ENCODE measurements around the gene STOML1.

Gene STOML1

GRCh38 chr15:73989001-73989798 is 2.9 kb downstream of the STOML1 start:
- H3K4me1 ChIP-seq (ENCODE audit: control insufficient read depth, insufficient read depth, low read length): peaks cover 25% of the 10 kb centered on the region
- peaks cover 11% of the 10 kb centered on the region for H3K36me3 ChIP-seq (ENCODE audit: control insufficient read depth, insufficient read depth, low read length)
- peak overlapping the region; percentile 86 for H3K27ac ChIP-seq (ENCODE audit: low read depth, low read length)
- no peaks in the 10 kb centered on the region for H3K27me3 ChIP-seq (ENCODE audit: control insufficient read depth, insufficient read depth, low read length)
- H3K9ac ChIP-seq (ENCODE audit: low read length): no peak overlapping the region
- no peak overlapping the region for H3K4me3 ChIP-seq (ENCODE audit: low read length)

- H3K27ac ChIP-seq (ENCODE audit: low read depth, low read length): no peak overlapping the region
- peaks cover 11% of the 10 kb centered on the region for H3K36me3 ChIP-seq (ENCODE audit: control insufficient read depth, insufficient read depth, low read length)
- H3K9ac ChIP-seq (ENCODE audit: low read length): no peak overlapping the region
- no peaks in the 10 kb centered on the region for H3K27me3 ChIP-seq (ENCODE audit: control insufficient read depth, insufficient read depth, low read length)
- no peak overlapping the region for H3K4me3 ChIP-seq (ENCODE audit: low read length)
- peaks cover 25% of the 10 kb centered on the region for H3K4me1 ChIP-seq (ENCODE audit: control insufficient read depth, insufficient read depth, low read length)
Measured at GRCh38 chr15:73988445-73988969, 3.6 kb downstream of the STOML1 start.

GRCh38 chr15:73987681-73988444 is 4.2 kb downstream of the STOML1 start:
- Histone ChIP-seq H3K9ac (ENCODE audit: low read length) (no peak overlapping the region), H3K27ac (ENCODE audit: low read depth, low read length) (no peak overlapping the region)

GRCh38 chr15:73987250-73987649 is 4.8 kb downstream of the STOML1 start:
- Histone ChIP-seq H3K27me3 (ENCODE audit: control insufficient read depth, insufficient read depth, low read length) (no peaks in the 10 kb centered on the region), H3K36me3 (ENCODE audit: control insufficient read depth, insufficient read depth, low read length) (peaks cover 11% of the 10 kb centered on the region), H3K4me1 (ENCODE audit: control insufficient read depth, insufficient read depth, low read length) (peaks cover 31% of the 10 kb centered on the region), H3K27ac (ENCODE audit: low read depth, low read length) (no peak overlapping the region), H3K9ac (ENCODE audit: low read length) (no peak overlapping the region), H3K4me3 (ENCODE audit: low read length) (no peak overlapping the region)

More at GRCh38 chr15:73987681-73988444, 4.2 kb downstream of the STOML1 start:
- no peak overlapping the region for H3K4me3 ChIP-seq (ENCODE audit: low read length)
- H3K36me3 ChIP-seq (ENCODE audit: control insufficient read depth, insufficient read depth, low read length): peaks cover 11% of the 10 kb centered on the region
- H3K4me1 ChIP-seq (ENCODE audit: control insufficient read depth, insufficient read depth, low read length): peaks cover 28% of the 10 kb centered on the region
- no peaks in the 10 kb centered on the region for H3K27me3 ChIP-seq (ENCODE audit: control insufficient read depth, insufficient read depth, low read length)

- Histone ChIP-seq H3K4me1 (ENCODE audit: control insufficient read depth, insufficient read depth, low read length) (peaks cover 36% of the 10 kb centered on the region), H3K9ac (ENCODE audit: low read length) (no peak overlapping the region), H3K27ac (ENCODE audit: low read depth, low read length) (no peak overlapping the region)
Measured at GRCh38 chr15:73986776-73987056, 5.4 kb downstream of the STOML1 start.

GRCh38 chr15:73986055-73986775 is 5.9 kb downstream of the STOML1 start:
- Histone ChIP-seq H3K9ac (ENCODE audit: low read length) (no peak overlapping the region), H3K4me3 (ENCODE audit: low read length) (no peak overlapping the region), H3K27ac (ENCODE audit: low read depth, low read length) (no peak overlapping the region), H3K36me3 (ENCODE audit: control insufficient read depth, insufficient read depth, low read length) (peaks cover 11% of the 10 kb centered on the region), H3K4me1 (ENCODE audit: control insufficient read depth, insufficient read depth, low read length) (peaks cover 36% of the 10 kb centered on the region), H3K27me3 (ENCODE audit: control insufficient read depth, insufficient read depth, low read length) (no peaks in the 10 kb centered on the region)

More at GRCh38 chr15:73986776-73987056, 5.4 kb downstream of the STOML1 start:
- Histone ChIP-seq H3K36me3 (ENCODE audit: control insufficient read depth, insufficient read depth, low read length) (peaks cover 11% of the 10 kb centered on the region), H3K27me3 (ENCODE audit: control insufficient read depth, insufficient read depth, low read length) (no peaks in the 10 kb centered on the region), H3K4me3 (ENCODE audit: low read length) (no peak overlapping the region)

- H3K36me3 ChIP-seq (ENCODE audit: control insufficient read depth, insufficient read depth, low read length): peaks cover 11% of the 10 kb centered on the region
- H3K27me3 ChIP-seq (ENCODE audit: control insufficient read depth, insufficient read depth, low read length): no peaks in the 10 kb centered on the region
- H3K4me3 ChIP-seq (ENCODE audit: low read length): no peak overlapping the region
- no peak overlapping the region for H3K9ac ChIP-seq (ENCODE audit: low read length)
- H3K27ac ChIP-seq (ENCODE audit: low read depth, low read length): no peak overlapping the region
- H3K4me1 ChIP-seq (ENCODE audit: control insufficient read depth, insufficient read depth, low read length): peaks cover 32% of the 10 kb centered on the region
Measured at GRCh38 chr15:73985101-73985873, 6.8 kb downstream of the STOML1 start.

- Histone ChIP-seq H3K27ac (ENCODE audit: low read depth, low read length) (peak overlapping the region; percentile 89), H3K27me3 (ENCODE audit: control insufficient read depth, insufficient read depth, low read length) (no peaks in the 10 kb centered on the region), H3K4me3 (ENCODE audit: low read length) (no peak overlapping the region), H3K36me3 (ENCODE audit: control insufficient read depth, insufficient read depth, low read length) (peaks cover 11% of the 10 kb centered on the region), H3K9ac (ENCODE audit: low read length) (no peak overlapping the region), H3K4me1 (ENCODE audit: control insufficient read depth, insufficient read depth, low read length) (peaks cover 32% of the 10 kb centered on the region)
Measured at GRCh38 chr15:73984208-73984979, 7.7 kb downstream of the STOML1 start.

GRCh38 chr15:73983773-73984172 is 8.3 kb downstream of the STOML1 start:
- Histone ChIP-seq H3K27me3 (ENCODE audit: control insufficient read depth, insufficient read depth, low read length) (no peaks in the 10 kb centered on the region), H3K9ac (ENCODE audit: low read length) (no peak overlapping the region), H3K27ac (ENCODE audit: low read depth, low read length) (peak overlapping the region; percentile 89), H3K36me3 (ENCODE audit: control insufficient read depth, insufficient read depth, low read length) (peaks cover 10% of the 10 kb centered on the region), H3K4me1 (ENCODE audit: control insufficient read depth, insufficient read depth, low read length) (peaks cover 32% of the 10 kb centered on the region), H3K4me3 (ENCODE audit: low read length) (no peak overlapping the region)

GRCh38 chr15:73983211-73983727 is 8.8 kb downstream of the STOML1 start:
- no peak overlapping the region for H3K9ac ChIP-seq (ENCODE audit: low read length)

More at GRCh38 chr15:73983211-73983727, 8.8 kb downstream of the STOML1 start:
- Histone ChIP-seq H3K36me3 (ENCODE audit: control insufficient read depth, insufficient read depth, low read length) (peaks cover 5% of the 10 kb centered on the region), H3K4me3 (ENCODE audit: low read length) (no peak overlapping the region), H3K4me1 (ENCODE audit: control insufficient read depth, insufficient read depth, low read length) (peaks cover 32% of the 10 kb centered on the region), H3K27me3 (ENCODE audit: control insufficient read depth, insufficient read depth, low read length) (no peaks in the 10 kb centered on the region), H3K27ac (ENCODE audit: low read depth, low read length) (peak overlapping the region; percentile 89)

All from rectal smooth muscle tissue (tissue), 1 donor.